ENCODE results near the gene HYKK. TPM values are rescaled to one million over a fixed set of nuclear protein-coding genes. Genes with fewer than 3 reads are reported as not detected.

Gene HYKK
- total RNA-seq, 1 donor from 2014 or later = 3.6 TPM

- TF ChIP-seq CTCF (IDR thresholded peaks at IDR 0.05) = no peak
- Mint-ChIP-seq H3K4me3 (ENCODE audit: unreplicated experiment) (no peak overlapping the region), H3K36me3 (ENCODE audit: low read depth) (peaks cover 6% of the 10 kb centered on the region), H3K27ac (ENCODE audit: unreplicated experiment) (peak overlapping the region; percentile 8), H3K27me3 (ENCODE audit: low read depth) (no peaks in the 10 kb centered on the region), H3K9me3 (ENCODE audit: low read depth) (no peaks in the 10 kb centered on the region), H3K4me1 (ENCODE audit: low read depth) (peaks cover 5% of the 10 kb centered on the region)
- no peak for DNase-seq (ENCODE audit: low spot score)
Observed at GRCh38 chr15:78479650-78480049, 27.7 kb upstream of the HYKK start.

GRCh38 chr15:78481917-78482316, 25.5 kb upstream of the HYKK start:
- Mint-ChIP-seq H3K9me3 (ENCODE audit: low read depth) (no peaks in the 10 kb centered on the region), H3K4me3 (ENCODE audit: unreplicated experiment) (no peak overlapping the region), H3K27ac (ENCODE audit: unreplicated experiment) (no peak overlapping the region), H3K4me1 (ENCODE audit: low read depth) (peaks cover 13% of the 10 kb centered on the region), H3K27me3 (ENCODE audit: low read depth) (no peaks in the 10 kb centered on the region), H3K36me3 (ENCODE audit: low read depth) (peaks cover 15% of the 10 kb centered on the region)
- TF ChIP-seq CTCF (IDR thresholded peaks at IDR 0.05) = no peak
- no peak for DNase-seq (ENCODE audit: low spot score)

GRCh38 chr15:78492872-78493271, 14.5 kb upstream of the HYKK start:
- peak overlapping the region; percentile 45 for H3K27ac Mint-ChIP-seq (ENCODE audit: unreplicated experiment)
- no peaks in the 10 kb centered on the region for H3K9me3 Mint-ChIP-seq (ENCODE audit: low read depth)
- H3K36me3 Mint-ChIP-seq (ENCODE audit: low read depth) = peaks cover 46% of the 10 kb centered on the region
- H3K4me1 Mint-ChIP-seq (ENCODE audit: low read depth) = peaks cover 2% of the 10 kb centered on the region
- H3K27me3 Mint-ChIP-seq (ENCODE audit: low read depth) = no peaks in the 10 kb centered on the region
- no peak overlapping the region for H3K4me3 Mint-ChIP-seq (ENCODE audit: unreplicated experiment)
- DNase-seq (ENCODE audit: low spot score) = no peak
- no peak for TF ChIP-seq CTCF (IDR thresholded peaks at IDR 0.05)

GRCh38 chr15:78501857-78502256, 5.5 kb upstream of the HYKK start:
- H3K9me3 Mint-ChIP-seq (ENCODE audit: low read depth) = peaks cover 5% of the 10 kb centered on the region

GRCh38 chr15:78502641-78503040, 4.7 kb upstream of the HYKK start:
- Mint-ChIP-seq H3K36me3 (ENCODE audit: low read depth) (peaks cover 22% of the 10 kb centered on the region), H3K9me3 (ENCODE audit: low read depth) (peaks cover 5% of the 10 kb centered on the region)
- TF ChIP-seq CTCF (IDR thresholded peaks at IDR 0.05) = no peak

More at GRCh38 chr15:78501857-78502256, 5.5 kb upstream of the HYKK start:
- H3K4me3 Mint-ChIP-seq (ENCODE audit: unreplicated experiment) = no peak overlapping the region
- DNase-seq (ENCODE audit: low spot score) = no peak
- peaks cover 27% of the 10 kb centered on the region for H3K36me3 Mint-ChIP-seq (ENCODE audit: low read depth)
- no peaks in the 10 kb centered on the region for H3K27me3 Mint-ChIP-seq (ENCODE audit: low read depth)
- no peak overlapping the region for H3K27ac Mint-ChIP-seq (ENCODE audit: unreplicated experiment)
- peaks cover 6% of the 10 kb centered on the region for H3K4me1 Mint-ChIP-seq (ENCODE audit: low read depth)
- TF ChIP-seq CTCF (IDR thresholded peaks at IDR 0.05) = no peak

More at GRCh38 chr15:78502641-78503040, 4.7 kb upstream of the HYKK start:
- Mint-ChIP-seq H3K27me3 (ENCODE audit: low read depth) (no peaks in the 10 kb centered on the region), H3K27ac (ENCODE audit: unreplicated experiment) (no peak overlapping the region), H3K4me1 (ENCODE audit: low read depth) (peaks cover 9% of the 10 kb centered on the region), H3K4me3 (ENCODE audit: unreplicated experiment) (no peak overlapping the region)
- DNase-seq (ENCODE audit: low spot score) = no peak

All from chondrocyte (in vitro differentiated cells).